Left ventricle myocardium superior (tissue), 1 donor: ENCODE results near the gene SIRT7. TPM values are rescaled to one million over a fixed set of nuclear protein-coding genes. Genes with fewer than 3 reads are reported as not detected.

Source experiments
- ATAC-seq: fragments of 200-7000 bp; cut with Tn5 transposase; one replicate; pipeline ENCODE4 v1.9.1; 2020; ENCODE audit warnings: mild to moderate bottlenecking, moderate library complexity
- DNase-seq: peaks from one replicate; pipeline ENCODE4 v3.0.0-alpha.2; 2020
- intact Hi-C: fragments of 100-400 bp; cut with micrococcal nuclease; formaldehyde crosslinking; loops from one replicate; pipeline ENCODE4 v1.11.0; 2022
- total RNA-seq: library from RNA; stranded (reverse); fragmentation: NEBNext Ultra II Directional; extraction: Animal tissue kit (Norgen Biotek cat#: 25700); gene quantifications from one replicate; pipeline ENCODE4 v1.2.1, GENCODE V29; 2021
- donor health status: DM: no; HTN: yes; CAD: no; lungs with severe emphysema.

The SIRT7 gene
- total RNA-seq, 1 donor from 2014 or later: 6.3 TPM

- ATAC-seq (peak; percentile 53), DNase-seq (peak; percentile 98)
- intact Hi-C loops: no loop called here
Measured at GRCh38 chr17:81871387-81872230, 46.4 kb downstream of the SIRT7 start.

- ATAC-seq (peak; percentile 75), DNase-seq (no peak)
- intact Hi-C loops: no loop called here
Measured at GRCh38 chr17:81870981-81871386, 47.0 kb downstream of the SIRT7 start, which contains the start of gene ARHGDIA. Gene ARHGDIA, minus strand, starts transcription at chr17:81871337. Its CDS starts 1,407 bp downstream, at chr17:81869930.

GRCh38 chr17:81870131-81870980 is 47.6 kb downstream of the SIRT7 start:
- intact Hi-C loops: no loop called here
- peak; percentile 2 for ATAC-seq
- DNase-seq: peak; percentile 64

GRCh38 chr17:81869221-81870130 is 48.5 kb downstream of the SIRT7 start:
- intact Hi-C loops: no loop called here
- ATAC-seq (peak; percentile 23), DNase-seq (peak; percentile 65)

- peak; percentile 0 for ATAC-seq
- DNase-seq: peak; percentile 49
- intact Hi-C loops: no loop called here
Measured at GRCh38 chr17:81868674-81869220, 49.2 kb downstream of the SIRT7 start.

- intact Hi-C loops: no loop called here
- ATAC-seq (no peak), DNase-seq (no peak)
Measured at GRCh38 chr17:81867991-81868673, 49.8 kb downstream of the SIRT7 start.

- intact Hi-C loops: no loop called here
- DNase-seq: peak; percentile 59
- no peak for ATAC-seq
Measured at GRCh38 chr17:81867170-81867990, 50.6 kb downstream of the SIRT7 start.

GRCh38 chr17:81866440-81867169 is 51.4 kb downstream of the SIRT7 start:
- DNase-seq (no peak), ATAC-seq (no peak)
- intact Hi-C loops: no loop called here

GRCh38 chr17:81865733-81866439 is 52.1 kb downstream of the SIRT7 start:
- DNase-seq (peak; percentile 55), ATAC-seq (no peak)
- intact Hi-C loops: no loop called here

- intact Hi-C loops: no loop called here
- ATAC-seq: no peak
- DNase-seq: no peak
Measured at GRCh38 chr17:81865358-81865732, 52.6 kb downstream of the SIRT7 start.

GRCh38 chr17:81863833-81864768 is 53.9 kb downstream of the SIRT7 start:
- ATAC-seq (no peak), DNase-seq (no peak)
- intact Hi-C loops: no loop called here

GRCh38 chr17:81863123-81863675 is 54.8 kb downstream of the SIRT7 start:
- intact Hi-C loops: no loop called here
- DNase-seq: no peak

More at GRCh38 chr17:81863123-81863675, 54.8 kb downstream of the SIRT7 start:
- no peak for ATAC-seq
